ENCODE measurements around the gene SLC31A1. TPM values are rescaled to one million over a fixed set of nuclear protein-coding genes. Genes with fewer than 3 reads are reported as not detected.

SLC31A1 gene
- total and polyA plus RNA-seq, 2 experiments from 2014 or later: 15.0 to 32.1 TPM

- peak; percentile 51 for DNase-seq (ENCODE audit: low spot score)
- no peak overlapping the region for H3K27ac ChIP-seq (ENCODE audit: low read depth)
- H4K20me1 ChIP-seq (replicated peaks; ENCODE audit: insufficient read depth): peaks cover 4% of the 10 kb centered on the region; the same call in 1 of the 2 replicates
- H3K4me3 ChIP-seq: no peak overlapping the region
- no peaks in the 10 kb centered on the region for H3K36me3 ChIP-seq (ENCODE audit: insufficient read depth)
- Mint-ChIP-seq H3K4me1 (no peaks in the 10 kb centered on the region), H3K27me3 (ENCODE audit: insufficient read depth, low read depth, poor library complexity) (peaks cover 2% of the 10 kb centered on the region), H3K27ac (no peak overlapping the region), H3K36me3 (ENCODE audit: low read depth) (no peaks in the 10 kb centered on the region), H3K4me3 (no peak overlapping the region), H3K9me3 (no peaks in the 10 kb centered on the region)
- no peak; the same call in 2 of the 3 replicates for ATAC-seq
- TF ChIP-seq CTCF (conservative IDR thresholded peaks at IDR 0.05; ENCODE audit: low read depth in 2 of 2): peak; percentile 76 to 92
- TF ChIP-seq ZNF331 (CRISPR knock-in tag; IDR thresholded peaks at IDR 0.05; ENCODE audit: low read depth): no peak
- H3K9me2 ChIP-seq (ENCODE audit: insufficient read depth): no peaks in the 10 kb centered on the region
- H3K4me2 ChIP-seq: no peak overlapping the region
- no peaks in the 10 kb centered on the region for H3K27me3 ChIP-seq (ENCODE audit: insufficient read depth)
- no peaks in the 10 kb centered on the region for H3F3A ChIP-seq (replicated peaks; ENCODE audit: low read depth)
- H3K79me2 ChIP-seq (replicated peaks; ENCODE audit: insufficient read depth): no peaks in the 10 kb centered on the region
- H2AFZ ChIP-seq: no peak overlapping the region
- no peaks in the 10 kb centered on the region for H3K4me1 ChIP-seq (ENCODE audit: insufficient read depth)
Measured at GRCh38 chr9:113309204-113309813, 88.0 kb downstream of the SLC31A1 start.

DNA sequence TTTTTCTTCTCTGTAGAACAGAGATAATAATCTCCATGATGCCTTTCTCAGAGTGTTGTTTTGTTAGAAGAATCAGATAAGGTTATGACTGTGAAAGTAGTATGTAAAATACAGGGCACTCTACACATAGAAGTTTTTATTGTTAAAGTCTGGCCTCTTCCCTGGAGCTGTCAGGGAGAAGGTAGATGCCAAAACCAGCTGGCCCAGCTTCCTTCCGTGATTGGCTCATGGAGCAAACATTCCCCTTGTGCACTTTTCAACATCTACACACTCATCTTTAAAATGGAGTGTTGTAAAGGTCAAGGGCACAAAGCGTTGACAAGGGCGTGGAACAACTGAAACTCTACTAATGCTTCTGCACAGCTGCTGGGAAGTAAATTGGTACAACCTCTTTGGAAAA, 89.2 kb downstream of the SLC31A1 start:
- ATAC-seq: no peak
- no peaks in the 10 kb centered on the region for H3F3A ChIP-seq (replicated peaks; ENCODE audit: low read depth)
- no peak for TF ChIP-seq NANOG (IDR thresholded peaks at IDR 0.05; ENCODE audit: borderline replicate concordance)
- TF ChIP-seq EZH2phosphoT487 (IDR thresholded peaks at IDR 0.05; ENCODE audit: unreplicated experiment): no peak
- TF ChIP-seq POLR2AphosphoS5 (IDR thresholded peaks at IDR 0.05; ENCODE audit: low read depth): no peak
- TF ChIP-seq ZNF462 (CRISPR knock-in tag; IDR thresholded peaks at IDR 0.05): no peak
- no peak for TF ChIP-seq JUNB (IDR thresholded peaks at IDR 0.05; ENCODE audit: unreplicated experiment)
- TF ChIP-seq, protein P1, sequence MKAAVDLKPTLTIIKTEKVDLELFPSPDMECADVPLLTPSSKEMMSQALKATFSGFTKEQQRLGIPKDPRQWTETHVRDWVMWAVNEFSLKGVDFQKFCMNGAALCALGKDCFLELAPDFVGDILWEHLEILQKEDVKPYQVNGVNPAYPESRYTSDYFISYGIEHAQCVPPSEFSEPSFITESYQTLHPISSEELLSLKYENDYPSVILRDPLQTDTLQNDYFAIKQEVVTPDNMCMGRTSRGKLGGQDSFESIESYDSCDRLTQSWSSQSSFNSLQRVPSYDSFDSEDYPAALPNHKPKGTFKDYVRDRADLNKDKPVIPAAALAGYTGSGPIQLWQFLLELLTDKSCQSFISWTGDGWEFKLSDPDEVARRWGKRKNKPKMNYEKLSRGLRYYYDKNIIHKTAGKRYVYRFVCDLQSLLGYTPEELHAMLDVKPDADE (IDR thresholded peaks at IDR 0.05): no peak
- H3K4me1 ChIP-seq (ENCODE audit: insufficient read depth): no peaks in the 10 kb centered on the region
- no peak overlapping the region for H3K4me3 ChIP-seq
- peaks cover 4% of the 10 kb centered on the region; the same call in 1 of the 2 replicates for H4K20me1 ChIP-seq (replicated peaks; ENCODE audit: insufficient read depth)
- H3K4me1 Mint-ChIP-seq: no peaks in the 10 kb centered on the region
- no peak overlapping the region for H2AFZ ChIP-seq
- H3K27me3 ChIP-seq (ENCODE audit: insufficient read depth): no peaks in the 10 kb centered on the region
- no peak for DNase-seq (ENCODE audit: low spot score)
- no peaks in the 10 kb centered on the region for H3K79me2 ChIP-seq (replicated peaks; ENCODE audit: insufficient read depth)
- no peak overlapping the region for H3K4me3 Mint-ChIP-seq
- no peaks in the 10 kb centered on the region for H3K9me3 Mint-ChIP-seq
- H3K9me2 ChIP-seq (ENCODE audit: insufficient read depth): no peaks in the 10 kb centered on the region
- peaks cover 2% of the 10 kb centered on the region for H3K27me3 Mint-ChIP-seq (ENCODE audit: insufficient read depth, low read depth, poor library complexity)
- H3K27ac Mint-ChIP-seq: no peak overlapping the region
- H3K27ac ChIP-seq (ENCODE audit: low read depth): no peak overlapping the region
- H3K4me2 ChIP-seq: no peak overlapping the region
- no peaks in the 10 kb centered on the region for H3K36me3 ChIP-seq (ENCODE audit: insufficient read depth)
- H3K36me3 Mint-ChIP-seq (ENCODE audit: low read depth): no peaks in the 10 kb centered on the region

Data from GM23338 (cell line).